Prostate gland (tissue), 2 donors: ENCODE measurements around the gene FBXO40. TPM values are rescaled to one million over a fixed set of nuclear protein-coding genes. Genes with fewer than 3 reads are reported as not detected.
A peak's percentile ranks its signal among the peaks of the same experiment; 100 is the strongest.

Source experiments
- DNase-seq: peaks from one replicate; pipeline ENCODE4 v3.0.0-alpha.2; 2019; ENCODE audit warnings: low spot score
- H3K27ac ChIP-seq, 2 donors: fragments of 200-600 bp; sonication (generic); 2 replicates each; pipeline ENCODE4 v1.5.1; 2017 to 2019
- H3K27me3 ChIP-seq: fragments of 200-600 bp; sonication (generic); replicated peaks from 2 replicates; pipeline ENCODE4 v1.5.1; 2019; ENCODE audit not compliant: insufficient read depth
- H3K36me3 ChIP-seq, 2 donors: fragments of 200-600 bp; sonication (generic); 1 replicate in 1 of 2; 2 replicates in 1 of 2; pipeline versions ENCODE4 v1.5.1 to v1.8.1; 2017 to 2019
- H3K4me1 ChIP-seq: fragments of 200-600 bp; sonication (generic); replicated peaks from 2 replicates; pipeline ENCODE4 v1.5.1; 2019
- H3K4me3 ChIP-seq, 2 donors: fragments of 200-600 bp; sonication (generic); 2 replicates each; pipeline ENCODE4 v1.5.1; 2017 to 2019
- H3K9me3 ChIP-seq: fragments of 200-600 bp; sonication (generic); 2 replicates; pipeline ENCODE4 v1.5.1; 2017
- CTCF ChIP-seq, 4 experiments: fragments of 200-600 bp in 2 of 4; fragments of 450-650 bp in 2 of 4; sonication (generic) in 2 of 4; IDR thresholded peaks; 1 replicate in 3 of 4; 2 replicates in 1 of 4; pipeline ENCODE4 v1.5.1; 2016 to 2019; ENCODE audit warnings: antibody characterized with exemption in 4 of 4, mild to moderate bottlenecking in 2 of 4, moderate library complexity in 2 of 4
- POLR2A ChIP-seq: fragments of 450-650 bp; IDR thresholded peaks from one replicate; pipeline ENCODE4 v1.6.1; 2016; ENCODE audit warnings: antibody characterized with exemption, mild to moderate bottlenecking
- POLR2AphosphoS5 ChIP-seq: sonication (generic); formaldehyde crosslinking; IDR thresholded peaks from one replicate; pipeline ENCODE4 v1.6.1; 2017; ENCODE audit warnings: antibody characterized with exemption
- WGBS: methylation state at CpG from one replicate; pipeline ENCODE4 v1.1.5; 2018; 5-methylcytosine and 5-hydroxymethylcytosine counted together
- intact Hi-C: fragments of 100-400 bp; cut with DNase I; formaldehyde crosslinking; loops from one replicate; pipeline ENCODE4 v1.14.2; 2022
- total RNA-seq, 2 donors: library from RNA; depleted of rRNA; stranded (reverse); fragments of >200 nt; gene quantifications; one replicate each; pipeline ENCODE4 v1.1.0, GENCODE V29; 2016

Gene FBXO40
- total RNA-seq, 2 donors from 2014 or later = 0.18 to 0.68 TPM

- no peak overlapping the region for H3K27ac ChIP-seq
- WGBS = 81% methylated on average over 3 of the region's 3 CpGs
Measured at GRCh38 chr3:121552797-121553196, 40.4 kb upstream of the FBXO40 start.

GRCh38 chr3:121557426-121557934 lies 35.7 kb upstream of the FBXO40 start:
- no peak overlapping the region for H3K27ac ChIP-seq
- H3K27me3 ChIP-seq = no peaks in the 10 kb centered on the region
- H3K4me1 ChIP-seq = no peaks in the 10 kb centered on the region
- no peak overlapping the region for H3K4me3 ChIP-seq
- intact Hi-C loops = no loop called here
- H3K36me3 ChIP-seq = no peaks in the 10 kb centered on the region
- no peak for DNase-seq
- TF ChIP-seq CTCF (IDR thresholded peaks at IDR 0.05) = no peak
- TF ChIP-seq POLR2AphosphoS5 = no peak
- TF ChIP-seq POLR2A = no peak
- WGBS = 93% methylated on average over 5 of the region's 5 CpGs
- no peaks in the 10 kb centered on the region for H3K9me3 ChIP-seq

More at GRCh38 chr3:121552797-121553196, 40.4 kb upstream of the FBXO40 start:
- Histone ChIP-seq H3K27me3 (no peaks in the 10 kb centered on the region), H3K9me3 (no peaks in the 10 kb centered on the region), H3K36me3 (no peaks in the 10 kb centered on the region), H3K4me1 (no peaks in the 10 kb centered on the region), H3K4me3 (no peak overlapping the region)
- TF ChIP-seq CTCF (IDR thresholded peaks at IDR 0.05) = no peak
- no peak for TF ChIP-seq POLR2AphosphoS5
- no peak for TF ChIP-seq POLR2A
- intact Hi-C loops = no loop called here
- no peak for DNase-seq

GRCh38 chr3:121562148-121562547 lies 31.0 kb upstream of the FBXO40 start:
- intact Hi-C loops = no loop called here
- no peak for DNase-seq
- H3K27ac ChIP-seq = peak overlapping the region in 1 of 2 donors; percentile 50

GRCh38 chr3:121566773-121567172 lies 26.4 kb upstream of the FBXO40 start:
- H3K36me3 ChIP-seq = no peaks in the 10 kb centered on the region
- no peak overlapping the region for H3K27ac ChIP-seq
- WGBS = 89% methylated on average over 9 of the region's 9 CpGs
- H3K4me1 ChIP-seq = no peaks in the 10 kb centered on the region
- no peaks in the 10 kb centered on the region for H3K9me3 ChIP-seq
- TF ChIP-seq POLR2AphosphoS5 = no peak
- no peak for TF ChIP-seq CTCF (IDR thresholded peaks at IDR 0.05)
- TF ChIP-seq POLR2A = no peak
- no peak for DNase-seq
- intact Hi-C loops = no loop called here
- no peak overlapping the region for H3K4me3 ChIP-seq
- no peaks in the 10 kb centered on the region for H3K27me3 ChIP-seq

More at GRCh38 chr3:121562148-121562547, 31.0 kb upstream of the FBXO40 start:
- TF ChIP-seq POLR2A (no peak), POLR2AphosphoS5 (no peak), CTCF (IDR thresholded peaks at IDR 0.05) (no peak)
- Histone ChIP-seq H3K36me3 (no peaks in the 10 kb centered on the region), H3K4me3 (no peak overlapping the region), H3K4me1 (no peaks in the 10 kb centered on the region), H3K27me3 (no peaks in the 10 kb centered on the region), H3K9me3 (no peaks in the 10 kb centered on the region)

GRCh38 chr3:121567649-121568048 lies 25.5 kb upstream of the FBXO40 start, which contains the start of gene ARGFX:
TSS of gene ARGFX (plus strand) at chr3:121567949. CDS start at chr3:121570714, 2,765 bp downstream.
- Histone ChIP-seq H3K36me3 (no peaks in the 10 kb centered on the region), H3K4me3 (no peak within 1 kb of the TSS), H3K27me3 (no peaks in the 10 kb centered on the region), H3K27ac (no peak within 1 kb of the TSS), H3K4me1 (no peaks in the 10 kb centered on the region), H3K9me3 (no peaks in the 10 kb centered on the region)
- no peak for TF ChIP-seq POLR2AphosphoS5
- TF ChIP-seq POLR2A = no peak
- no peak for TF ChIP-seq CTCF (IDR thresholded peaks at IDR 0.05)
- intact Hi-C loops = no loop called here
- DNase-seq = no peak
- 94% methylated on average over 5 of the region's 5 CpGs for WGBS
